Measurements from ENCODE around the gene GGA2. TPM values are rescaled to one million over a fixed set of nuclear protein-coding genes. Genes with fewer than 3 reads are reported as not detected.
"Not testable (repeated sequence)": the region's sequence is repeated elsewhere in the genome, so short reads cannot be mapped to it uniquely, and the experiment has no call there.

Gene GGA2
- total RNA-seq, 1 experiment from 2014 or later: 92.7 TPM

DNA sequence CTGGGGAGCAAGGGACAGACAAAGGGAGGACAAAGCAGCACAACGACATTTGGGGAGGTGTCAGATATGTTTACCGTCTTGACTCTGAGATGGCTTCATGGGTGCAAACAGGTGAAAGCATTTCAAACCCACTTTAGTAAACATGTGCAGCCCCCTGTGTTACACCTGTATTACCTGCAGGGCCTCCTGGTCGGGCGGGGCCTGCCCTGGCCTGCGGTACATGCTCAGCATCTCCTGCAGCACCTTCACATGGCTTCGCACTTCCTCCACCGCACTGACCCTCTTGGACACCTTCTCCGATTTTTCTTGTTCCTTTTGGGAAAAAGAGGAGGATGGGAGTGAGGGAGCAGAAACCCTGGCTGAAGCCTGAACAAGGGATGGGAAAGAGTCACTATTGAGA lies 24.5 kb downstream of the GGA2 start:
- BruUV-seq (replicated peaks): no TSS peak
- Mint-ChIP-seq H3K27me3 (ENCODE audit: insufficient read depth, unreplicated experiment) (no peaks in the 10 kb centered on the region), H3K27ac (ENCODE audit: unreplicated experiment) (no peak overlapping the region), H3K4me1 (ENCODE audit: low read depth, unreplicated experiment) (no peaks in the 10 kb centered on the region), H3K9me3 (ENCODE audit: unreplicated experiment) (no peaks in the 10 kb centered on the region), H3K36me3 (ENCODE audit: insufficient read depth, unreplicated experiment) (peaks cover 64% of the 10 kb centered on the region), H3K4me3 (ENCODE audit: unreplicated experiment) (no peak overlapping the region)
- H3K36me3 ChIP-seq (ENCODE audit: control insufficient read depth, insufficient read depth, low read length): peaks cover 4% of the 10 kb centered on the region
- intact Hi-C loops (cut with micrococcal nuclease; ENCODE audit: unreplicated experiment): no loop called here
- H3K27me3 ChIP-seq (replicated peaks; ENCODE audit: control insufficient read depth, insufficient read depth, low read length): no peaks in the 10 kb centered on the region
- no peaks in the 10 kb centered on the region for H3K4me1 ChIP-seq
- H3K9me3 ChIP-seq: no peaks in the 10 kb centered on the region
- POLR2A ChIA-PET: no interaction called here
- no peak for TF ChIP-seq CTCF (IDR thresholded peaks at IDR 0.05; ENCODE audit: insufficient read depth in 1 of 2, low read depth in 1 of 2, low read length in 1 of 2, severe bottlenecking in 1 of 2, unreplicated experiment in 1 of 2)
- CTCF ChIA-PET: no interaction called here
- no peak for DNase-seq
- no peak overlapping the region for H3K4me3 ChIP-seq (ENCODE audit: low read depth, low read length)

DNA sequence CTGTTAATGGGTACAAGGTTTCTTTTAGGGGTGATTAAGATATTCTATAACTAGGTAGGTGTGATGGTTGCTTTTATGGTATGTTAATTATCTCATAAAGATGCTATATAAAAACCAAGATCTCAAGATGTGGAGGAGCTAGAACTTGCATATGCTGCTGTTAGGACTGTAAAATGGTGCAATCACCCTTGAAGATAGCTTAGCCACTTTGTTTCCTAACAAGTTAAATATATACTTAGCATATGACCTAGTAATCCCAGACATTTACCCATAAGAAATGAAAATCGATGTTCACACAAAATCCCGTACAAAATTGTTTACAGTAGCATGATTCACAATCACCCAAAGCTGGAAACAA lies 25.1 kb downstream of the GGA2 start:
- Mint-ChIP-seq H3K4me3 (ENCODE audit: unreplicated experiment) (no peak overlapping the region), H3K9me3 (ENCODE audit: unreplicated experiment) (no peaks in the 10 kb centered on the region), H3K27ac (ENCODE audit: unreplicated experiment) (no peak overlapping the region), H3K27me3 (ENCODE audit: insufficient read depth, unreplicated experiment) (no peaks in the 10 kb centered on the region), H3K4me1 (ENCODE audit: low read depth, unreplicated experiment) (no peaks in the 10 kb centered on the region), H3K36me3 (ENCODE audit: insufficient read depth, unreplicated experiment) (peaks cover 62% of the 10 kb centered on the region)
- intact Hi-C loops (cut with micrococcal nuclease; ENCODE audit: unreplicated experiment): no loop called here
- H3K36me3 ChIP-seq (ENCODE audit: control insufficient read depth, insufficient read depth, low read length): peaks cover 4% of the 10 kb centered on the region
- no peaks in the 10 kb centered on the region for H3K4me1 ChIP-seq
- no TSS peak for BruUV-seq (replicated peaks)
- POLR2A ChIA-PET: no interaction called here
- CTCF ChIA-PET: no interaction called here
- TF ChIP-seq CTCF (IDR thresholded peaks at IDR 0.05; ENCODE audit: insufficient read depth in 1 of 2, low read depth in 1 of 2, low read length in 1 of 2, severe bottlenecking in 1 of 2, unreplicated experiment in 1 of 2): no peak
- no peaks in the 10 kb centered on the region for H3K9me3 ChIP-seq
- H3K4me3 ChIP-seq (ENCODE audit: low read depth, low read length): no peak overlapping the region
- DNase-seq: no peak
- no peaks in the 10 kb centered on the region for H3K27me3 ChIP-seq (replicated peaks; ENCODE audit: control insufficient read depth, insufficient read depth, low read length)

- no peaks in the 10 kb centered on the region for H3K9me3 ChIP-seq
- Mint-ChIP-seq H3K27me3 (ENCODE audit: insufficient read depth, unreplicated experiment) (no peaks in the 10 kb centered on the region), H3K27ac (ENCODE audit: unreplicated experiment) (no peak overlapping the region), H3K36me3 (ENCODE audit: insufficient read depth, unreplicated experiment) (peaks cover 62% of the 10 kb centered on the region), H3K9me3 (ENCODE audit: unreplicated experiment) (no peaks in the 10 kb centered on the region), H3K4me3 (ENCODE audit: unreplicated experiment) (no peak overlapping the region), H3K4me1 (ENCODE audit: low read depth, unreplicated experiment) (no peaks in the 10 kb centered on the region)
- H3K4me1 ChIP-seq: no peaks in the 10 kb centered on the region
- DNase-seq: no peak
- no TSS peak for BruUV-seq (replicated peaks)
- no peak overlapping the region for H3K4me3 ChIP-seq (ENCODE audit: low read depth, low read length)
- ChIA-PET CTCF (no interaction called here), POLR2A (no interaction called here)
- H3K36me3 ChIP-seq (ENCODE audit: control insufficient read depth, insufficient read depth, low read length): peaks cover 3% of the 10 kb centered on the region
- no peak for TF ChIP-seq CTCF (IDR thresholded peaks at IDR 0.05; ENCODE audit: insufficient read depth in 1 of 2, low read depth in 1 of 2, low read length in 1 of 2, severe bottlenecking in 1 of 2, unreplicated experiment in 1 of 2)
- no peaks in the 10 kb centered on the region for H3K27me3 ChIP-seq (replicated peaks; ENCODE audit: control insufficient read depth, insufficient read depth, low read length)
- intact Hi-C loops (cut with micrococcal nuclease; ENCODE audit: unreplicated experiment): no loop called here
Measured at GRCh38 chr16:23484510-23485256, 25.6 kb downstream of the GGA2 start.

GRCh38 chr16:23483492-23483891 lies 26.8 kb downstream of the GGA2 start:
- peaks cover 69% of the 10 kb centered on the region for H3K36me3 Mint-ChIP-seq (ENCODE audit: insufficient read depth, unreplicated experiment)
- BruUV-seq (replicated peaks); H3K9me3 ChIP-seq; H3K9me3 Mint-ChIP-seq (ENCODE audit: unreplicated experiment); H3K4me3 Mint-ChIP-seq (ENCODE audit: unreplicated experiment); DNase-seq; intact Hi-C loops (cut with micrococcal nuclease; ENCODE audit: unreplicated experiment); H3K27me3 Mint-ChIP-seq (ENCODE audit: insufficient read depth, unreplicated experiment); H3K4me3 ChIP-seq (ENCODE audit: low read depth, low read length); H3K27ac Mint-ChIP-seq (ENCODE audit: unreplicated experiment); H3K4me1 ChIP-seq; POLR2A ChIA-PET; H3K4me1 Mint-ChIP-seq (ENCODE audit: low read depth, unreplicated experiment); CTCF ChIA-PET; H3K27me3 ChIP-seq (replicated peaks; ENCODE audit: control insufficient read depth, insufficient read depth, low read length); H3K36me3 ChIP-seq (ENCODE audit: control insufficient read depth, insufficient read depth, low read length): not testable (repeated sequence)
